IMR-90 (cell line): ENCODE results near the gene KCNV2. TPM values are rescaled to one million over a fixed set of nuclear protein-coding genes. Genes with fewer than 3 reads are reported as not detected.
"Not testable (repeated sequence)": the region's sequence is repeated elsewhere in the genome, so short reads cannot be mapped to it uniquely, and the experiment has no call there.

Source experiments
- ATAC-seq: fragments of 200-7000 bp; cut with Tn5 transposase; 2 replicates; pipeline ENCODE4 v1.9.1; 2020; ENCODE audit warnings: low read depth, mild to moderate bottlenecking, moderate library complexity
- BruUV-seq: library from RNA; stranded (reverse); fragments of 400-500 nt; replicated peaks from 2 replicates; lab custom pipeline; 2021; lab: Mats Ljungman, UMichigan
- CTCF ChIA-PET: fragments of 300-600 bp; formaldehyde crosslinking; extraction: SDS; loops from one replicate; lab custom pipeline; 2021; ENCODE audit warnings: antibody characterized with exemption; lab: Yijun Ruan, JAX
- POLR2A ChIA-PET: fragments of 300-600 bp; sonication (Branson Sonifier 250); formaldehyde crosslinking; loops from one replicate; lab custom pipeline; 2022; ENCODE audit warnings: antibody characterized with exemption; ENCODE audit not compliant: unreplicated experiment; lab: Charles Lee
- DNase-seq: peaks from one replicate; pipeline ENCODE4 v3.0.0; 2013
- H2AFZ ChIP-seq: replicated peaks from 2 replicates; pipeline ENCODE3; 2013; ENCODE audit warnings: low read length, mild to moderate bottlenecking; ENCODE audit not compliant: poor library complexity
- H2AK5ac ChIP-seq: 2 replicates; pipeline ENCODE4 v1.6.1; 2013; ENCODE audit warnings: low read depth, low read length, inconsistent platforms
- H2AK9ac ChIP-seq: replicated peaks from 2 replicates; pipeline ENCODE3; 2013; ENCODE audit warnings: mild to moderate bottlenecking, low read depth, low read length, moderate library complexity; ENCODE audit not compliant: poor library complexity
- H2BK120ac ChIP-seq: 2 replicates; pipeline ENCODE4 v1.6.1; 2013; ENCODE audit warnings: low read depth, low read length, inconsistent platforms
- H2BK15ac ChIP-seq: 3 replicates; pipeline ENCODE4 v1.6.1; 2013; ENCODE audit warnings: low read depth, low read length, inconsistent platforms
- H2BK20ac ChIP-seq: 2 replicates; pipeline ENCODE4 v1.6.1; 2013; ENCODE audit warnings: low read depth, mild to moderate bottlenecking, inconsistent platforms, low read length, moderate library complexity
- H2BK5ac ChIP-seq: 2 replicates; pipeline ENCODE4 v1.6.1; 2013; ENCODE audit warnings: mild to moderate bottlenecking, low read depth, low read length, inconsistent platforms; ENCODE audit not compliant: poor library complexity, severe bottlenecking
- H3K14ac ChIP-seq: replicated peaks from 2 replicates; pipeline ENCODE4 v1.6.1; 2013; ENCODE audit warnings: low read depth, low read length, inconsistent platforms
- H3K18ac ChIP-seq: 2 replicates; pipeline ENCODE4 v1.6.1; 2013; ENCODE audit warnings: low read depth, low read length, control low read depth
- H3K23ac ChIP-seq: 2 replicates; pipeline ENCODE4 v1.6.1; 2013; ENCODE audit warnings: low read depth, low read length, inconsistent platforms
- H3K27ac ChIP-seq: 2 replicates; pipeline ENCODE4 v1.5.1; 2013; ENCODE audit warnings: mild to moderate bottlenecking, control low read depth, low read length; ENCODE audit not compliant: insufficient read depth
- H3K27me3 ChIP-seq: 2 replicates; pipeline ENCODE4 v1.6.1; 2013; ENCODE audit warnings: low read length; ENCODE audit not compliant: control insufficient read depth, insufficient read depth
- H3K36me3 ChIP-seq: 2 replicates; pipeline ENCODE4 v1.6.1; 2013; ENCODE audit warnings: low read length, mixed read lengths; ENCODE audit not compliant: control insufficient read depth, insufficient read depth
- H3K4ac ChIP-seq: 2 replicates; pipeline ENCODE4 v1.6.1; 2013; ENCODE audit warnings: low read depth, low read length, inconsistent platforms
- H3K4me1 ChIP-seq: 2 replicates; pipeline ENCODE4 v1.6.1; 2013; ENCODE audit warnings: low read length, mixed read lengths; ENCODE audit not compliant: control insufficient read depth, insufficient read depth
- H3K4me2 ChIP-seq: 2 replicates; pipeline ENCODE4 v1.6.1; 2013; ENCODE audit warnings: low read depth, mild to moderate bottlenecking, control low read depth, low read length, moderate library complexity
- H3K4me3 ChIP-seq: 2 replicates; pipeline ENCODE4 v1.5.1; 2013; ENCODE audit warnings: low read depth, mild to moderate bottlenecking, control low read depth, low read length, moderate library complexity; ENCODE audit not compliant: insufficient read depth
- H3K56ac ChIP-seq: 2 replicates; pipeline ENCODE4 v1.6.1; 2013; ENCODE audit warnings: low read length, inconsistent platforms; ENCODE audit not compliant: insufficient read depth; ENCODE audit errors: extremely low read depth
- H3K79me1 ChIP-seq, 2 experiments: 2 replicates each; pipeline ENCODE4 v1.6.1; 2013; ENCODE audit warnings: low read length in 2 of 2, inconsistent platforms in 1 of 2, low read depth in 1 of 2
- H3K9ac ChIP-seq: 2 replicates; pipeline ENCODE4 v1.6.1; 2013; ENCODE audit warnings: low read depth, low read length, control low read depth
- H3K9me1 ChIP-seq: 2 replicates; pipeline ENCODE4 v1.6.1; 2013; ENCODE audit warnings: low read length, inconsistent platforms; ENCODE audit not compliant: insufficient read depth
- H3K9me3 ChIP-seq: 2 replicates; pipeline ENCODE4 v1.6.1; 2013; ENCODE audit warnings: low read length; ENCODE audit not compliant: control insufficient read depth, insufficient read depth
- H4K20me1 ChIP-seq: 2 replicates; pipeline ENCODE4 v1.6.1; 2013; ENCODE audit warnings: low read length, inconsistent platforms; ENCODE audit not compliant: insufficient read depth
- H4K5ac ChIP-seq: 2 replicates; pipeline ENCODE4 v1.6.1; 2013; ENCODE audit warnings: mild to moderate bottlenecking, low read depth, low read length, control low read depth
- H4K8ac ChIP-seq, 2 experiments: 2 replicates each; pipeline ENCODE4 v1.6.1; 2013; ENCODE audit warnings: low read depth in 2 of 2, low read length in 2 of 2, control low read depth in 1 of 2, inconsistent platforms in 1 of 2
- H4K91ac ChIP-seq: 2 replicates; pipeline ENCODE4 v1.6.1; 2013; ENCODE audit warnings: low read depth, low read length, inconsistent platforms; ENCODE audit not compliant: insufficient read depth
- WGBS, 2 experiments: methylation state at CpG; one replicate each; pipeline versions ENCODE4 v1.1.5 to v1.1.7; 2013; ENCODE audit warnings: missing lambda C conversion rate in 2 of 2; ENCODE audit not compliant: insufficient read length in 1 of 2; ENCODE audit errors: extremely low coverage in 2 of 2; 5-methylcytosine and 5-hydroxymethylcytosine counted together
- dilution Hi-C: fragments of 300-500 bp; cut with HindIII; formaldehyde crosslinking; loops from one replicate; pipeline ENCODE4 v1.14.3; 2018; ENCODE audit warnings: low sequenced_read_pairs; ENCODE audit not compliant: unreplicated experiment
- in situ Hi-C: fragments of 300-500 bp; cut with MboI; formaldehyde crosslinking; loops from 3 replicates; pipeline ENCODE4 v1.14.3; 2019; ENCODE audit warnings: low sequenced_read_pairs, inconsistent platforms, mixed read lengths
- intact Hi-C: fragments of 100-400 bp; cut with micrococcal nuclease; formaldehyde crosslinking; loops from 2 replicates; pipeline ENCODE4 v1.10.0; 2022
- polyA plus RNA-seq, 3 experiments: library from polyadenylated mRNA; depleted of rRNA; stranded (reverse); fragments of >200 nt; gene quantifications; 2 replicates each; pipeline ENCODE4 v1.2.3, GENCODE V29; 2012; ENCODE audit warnings: low replicate concordance in 1 of 3
- total RNA-seq: library from RNA; depleted of rRNA; stranded (reverse); fragments of >200 nt; gene quantifications from 2 replicates; pipeline ENCODE4 v1.2.3, GENCODE V29; 2012

Gene KCNV2
- total and polyA plus RNA-seq, 2 of the 4 experiments (the other 2 are of a cell fraction) = not detected

- H3K9ac ChIP-seq, H3K9me1 ChIP-seq, POLR2A ChIA-PET, H3K4me3 ChIP-seq, H3K27ac ChIP-seq, H4K5ac ChIP-seq, dilution Hi-C loops, ATAC-seq, in situ Hi-C loops, H3K4ac ChIP-seq, H3K18ac ChIP-seq, H3K14ac ChIP-seq, H3K56ac ChIP-seq, H2BK5ac ChIP-seq, H3K4me1 ChIP-seq, H2AFZ ChIP-seq, H4K8ac ChIP-seq, H3K4me2 ChIP-seq, DNase-seq, H2BK20ac ChIP-seq, H4K91ac ChIP-seq, H3K36me3 ChIP-seq, H3K79me1 ChIP-seq, H2AK9ac ChIP-seq, intact Hi-C loops, H3K27me3 ChIP-seq, H4K20me1 ChIP-seq, H3K23ac ChIP-seq, H2BK15ac ChIP-seq, H3K9me3 ChIP-seq, H2AK5ac ChIP-seq, BruUV-seq, H2BK120ac ChIP-seq: not testable (repeated sequence)
- CTCF ChIA-PET = interaction anchor here (1.2 kb wide), 1 partner anchor 21 kb away, joined by 4 read pairs; no protein-coding TSS in a partner anchor
- no CpG with 5 or more reads among the region's 3 CpGs for WGBS, 2 experiments
These were observed 10.1 kb upstream of the KCNV2 start for GRCh38 chr9:2707256-2707655.
